Choroid plexus epithelial cell (primary cell): ENCODE results near the gene MON1A.
"Not testable (repeated sequence)": the region's sequence is repeated elsewhere in the genome, so short reads cannot be mapped to it uniquely, and the experiment has no call there.

ENCODE experiments used
- DNase-seq: peaks from one replicate; pipeline ENCODE4 v3.0.0-alpha.2; 2010; ENCODE audit warnings: low read depth
- H3K4me3 ChIP-seq: 2 replicates; pipeline ENCODE4 v1.5.1; 2011; ENCODE audit warnings: low read depth, mild to moderate bottlenecking, control low read depth, low read length, moderate library complexity
- TF ChIP-seq, protein P1 (sequence below): conservative IDR thresholded peaks from 2 replicates; pipeline ENCODE4 v1.5.1; 2011; ENCODE audit warnings: low read depth, mild to moderate bottlenecking, control low read depth, inconsistent platforms, low read length, moderate library complexity

MON1A gene

GRCh38 chr3:49906073-49906743 is 23.4 kb downstream of the MON1A start:
- TF ChIP-seq, protein P1, sequence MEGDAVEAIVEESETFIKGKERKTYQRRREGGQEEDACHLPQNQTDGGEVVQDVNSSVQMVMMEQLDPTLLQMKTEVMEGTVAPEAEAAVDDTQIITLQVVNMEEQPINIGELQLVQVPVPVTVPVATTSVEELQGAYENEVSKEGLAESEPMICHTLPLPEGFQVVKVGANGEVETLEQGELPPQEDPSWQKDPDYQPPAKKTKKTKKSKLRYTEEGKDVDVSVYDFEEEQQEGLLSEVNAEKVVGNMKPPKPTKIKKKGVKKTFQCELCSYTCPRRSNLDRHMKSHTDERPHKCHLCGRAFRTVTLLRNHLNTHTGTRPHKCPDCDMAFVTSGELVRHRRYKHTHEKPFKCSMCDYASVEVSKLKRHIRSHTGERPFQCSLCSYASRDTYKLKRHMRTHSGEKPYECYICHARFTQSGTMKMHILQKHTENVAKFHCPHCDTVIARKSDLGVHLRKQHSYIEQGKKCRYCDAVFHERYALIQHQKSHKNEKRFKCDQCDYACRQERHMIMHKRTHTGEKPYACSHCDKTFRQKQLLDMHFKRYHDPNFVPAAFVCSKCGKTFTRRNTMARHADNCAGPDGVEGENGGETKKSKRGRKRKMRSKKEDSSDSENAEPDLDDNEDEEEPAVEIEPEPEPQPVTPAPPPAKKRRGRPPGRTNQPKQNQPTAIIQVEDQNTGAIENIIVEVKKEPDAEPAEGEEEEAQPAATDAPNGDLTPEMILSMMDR, result peak; percentile 80
- DNase-seq, result peak; percentile 48
- peak overlapping the region; percentile 49 for H3K4me3 ChIP-seq

GRCh38 chr3:49904448-49904847 is 25.2 kb downstream of the MON1A start:
- H3K4me3 ChIP-seq, DNase-seq: not testable (repeated sequence)

GRCh38 chr3:49903451-49904424 is 25.9 kb downstream of the MON1A start, which contains the start of gene MST1R:
Gene MST1R, minus strand, starts transcription at chr3:49903873. Its CDS starts 264 bp downstream, at chr3:49903609.
- DNase-seq, result peak; percentile 29
- TF ChIP-seq, protein P1, result no peak
- H3K4me3 ChIP-seq, result peak within 1 kb of the TSS; percentile 48

- DNase-seq, result no peak
- H3K4me3 ChIP-seq, result no peak overlapping the region
- TF ChIP-seq, protein P1, result no peak
Measured at GRCh38 chr3:49902511-49903345, 26.9 kb downstream of the MON1A start.

- no peak overlapping the region for H3K4me3 ChIP-seq
- TF ChIP-seq, protein P1, result no peak
- no peak for DNase-seq
Measured at GRCh38 chr3:49901366-49902339, 28.0 kb downstream of the MON1A start.

GRCh38 chr3:49900491-49901153 is 29.0 kb downstream of the MON1A start:
- H3K4me3 ChIP-seq, result no peak overlapping the region
- TF ChIP-seq, protein P1, result no peak
- DNase-seq, result no peak
